AG04449 (cell line): ENCODE data around the gene PRKCE.

ENCODE experiments used
- CTCF ChIA-PET: fragments of 350-600 bp; formaldehyde crosslinking; extraction: SDS; loops from one replicate; lab custom pipeline; 2021; ENCODE audit warnings: antibody characterized with exemption; lab: Yijun Ruan, JAX
- POLR2A ChIA-PET: fragments of 400-600, 350-600 bp; formaldehyde crosslinking; extraction: SDS; loops from one replicate; lab custom pipeline; 2020; ENCODE audit warnings: antibody characterized with exemption, inconsistent platforms; lab: Yijun Ruan, JAX
- DNase-seq: peaks from one replicate; pipeline ENCODE4 v3.0.0-alpha.2; 2010; ENCODE audit warnings: low read depth, low spot score
- H3K4me3 ChIP-seq: 2 replicates; pipeline ENCODE4 v1.5.1; 2011; ENCODE audit warnings: low read depth, mild to moderate bottlenecking, control low read depth, low read length
- TF ChIP-seq, protein P1 (sequence below): IDR thresholded peaks from one replicate; pipeline ENCODE4 v1.5.1; 2011; ENCODE audit warnings: mild to moderate bottlenecking, moderate library complexity, low read length, control low read depth, inconsistent platforms; ENCODE audit not compliant: insufficient read depth; ENCODE audit errors: missing control alignments

The PRKCE gene

DNA sequence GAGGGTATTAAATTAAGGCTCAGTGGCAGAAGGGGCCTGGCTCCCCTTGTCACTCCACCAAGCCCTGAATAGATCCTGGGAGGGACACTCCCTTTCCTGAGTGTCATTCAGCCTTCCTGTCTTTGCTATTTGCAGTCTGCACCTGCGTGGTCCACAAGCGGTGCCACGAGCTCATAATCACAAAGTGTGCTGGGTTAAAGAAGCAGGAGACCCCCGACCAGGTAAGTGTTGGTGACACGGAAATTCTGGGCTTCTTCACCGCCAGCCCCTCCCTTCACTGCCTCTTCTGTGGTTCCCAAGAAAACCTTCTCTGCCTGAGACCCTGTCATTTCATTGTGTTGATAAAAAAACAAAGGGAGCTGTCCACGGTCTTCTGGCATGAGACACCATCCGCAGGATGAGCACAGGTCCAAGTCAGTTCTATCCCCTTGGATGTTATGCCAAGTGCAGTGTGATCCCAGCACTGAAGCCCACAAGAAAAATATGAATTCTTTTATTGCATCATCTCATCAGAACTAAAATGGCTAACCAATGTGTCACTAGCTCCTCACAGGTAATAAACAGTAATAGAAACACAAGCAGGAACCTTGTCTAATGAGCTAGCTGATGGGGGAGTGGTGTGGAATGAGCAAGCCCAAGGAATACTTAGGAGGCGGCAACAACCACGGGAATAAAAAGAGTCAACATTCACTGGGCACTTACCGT lies 328.8 kb downstream of the PRKCE start:
- ChIA-PET CTCF (interaction anchor here (1.0 to 1.6 kb wide), 3 partner anchors 12 to 334 kb away, joined by 3 to 5 read pairs (median 3); no protein-coding TSS in a partner anchor), POLR2A (no interaction called here)
- TF ChIP-seq, protein P1, sequence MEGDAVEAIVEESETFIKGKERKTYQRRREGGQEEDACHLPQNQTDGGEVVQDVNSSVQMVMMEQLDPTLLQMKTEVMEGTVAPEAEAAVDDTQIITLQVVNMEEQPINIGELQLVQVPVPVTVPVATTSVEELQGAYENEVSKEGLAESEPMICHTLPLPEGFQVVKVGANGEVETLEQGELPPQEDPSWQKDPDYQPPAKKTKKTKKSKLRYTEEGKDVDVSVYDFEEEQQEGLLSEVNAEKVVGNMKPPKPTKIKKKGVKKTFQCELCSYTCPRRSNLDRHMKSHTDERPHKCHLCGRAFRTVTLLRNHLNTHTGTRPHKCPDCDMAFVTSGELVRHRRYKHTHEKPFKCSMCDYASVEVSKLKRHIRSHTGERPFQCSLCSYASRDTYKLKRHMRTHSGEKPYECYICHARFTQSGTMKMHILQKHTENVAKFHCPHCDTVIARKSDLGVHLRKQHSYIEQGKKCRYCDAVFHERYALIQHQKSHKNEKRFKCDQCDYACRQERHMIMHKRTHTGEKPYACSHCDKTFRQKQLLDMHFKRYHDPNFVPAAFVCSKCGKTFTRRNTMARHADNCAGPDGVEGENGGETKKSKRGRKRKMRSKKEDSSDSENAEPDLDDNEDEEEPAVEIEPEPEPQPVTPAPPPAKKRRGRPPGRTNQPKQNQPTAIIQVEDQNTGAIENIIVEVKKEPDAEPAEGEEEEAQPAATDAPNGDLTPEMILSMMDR: no peak

DNA sequence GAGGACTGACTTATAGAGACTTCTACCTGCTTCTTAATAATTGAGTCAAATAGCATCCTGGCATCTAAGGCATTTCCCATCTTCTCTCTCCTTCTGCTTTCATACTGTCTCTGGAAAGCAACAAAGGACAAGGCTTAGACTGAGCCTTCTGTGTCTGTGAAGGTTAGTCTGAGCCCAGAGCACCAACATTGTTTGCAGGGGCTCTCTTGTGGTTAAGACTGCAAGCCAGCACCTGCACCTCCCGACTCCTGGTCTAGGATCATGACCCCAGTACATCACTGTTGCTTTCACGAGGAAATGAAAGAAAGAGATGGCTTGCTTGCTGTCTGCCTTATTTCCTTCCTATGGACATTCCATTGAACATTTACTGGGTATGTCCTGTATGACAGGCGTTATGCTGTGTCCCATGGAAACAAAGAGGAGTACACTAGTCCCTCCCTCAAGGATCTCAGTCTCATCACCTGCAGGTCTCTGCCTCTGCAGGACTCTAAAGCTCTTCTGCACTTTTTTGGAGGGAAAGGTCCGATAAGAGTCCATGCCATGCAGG lies 330.0 kb downstream of the PRKCE start:
- ChIA-PET CTCF (interaction anchor here (1.4 to 1.6 kb wide), 2 partner anchors 10 to 335 kb away, joined by 5 to 6 read pairs; no protein-coding TSS in a partner anchor), POLR2A (no interaction called here)
- DNase-seq: no peak
- no peak overlapping the region for H3K4me3 ChIP-seq
- TF ChIP-seq, protein P1: no peak

More for the DNA sequence above, 328.8 kb downstream of the PRKCE start:
- no peak for DNase-seq
- no peak overlapping the region for H3K4me3 ChIP-seq

DNA sequence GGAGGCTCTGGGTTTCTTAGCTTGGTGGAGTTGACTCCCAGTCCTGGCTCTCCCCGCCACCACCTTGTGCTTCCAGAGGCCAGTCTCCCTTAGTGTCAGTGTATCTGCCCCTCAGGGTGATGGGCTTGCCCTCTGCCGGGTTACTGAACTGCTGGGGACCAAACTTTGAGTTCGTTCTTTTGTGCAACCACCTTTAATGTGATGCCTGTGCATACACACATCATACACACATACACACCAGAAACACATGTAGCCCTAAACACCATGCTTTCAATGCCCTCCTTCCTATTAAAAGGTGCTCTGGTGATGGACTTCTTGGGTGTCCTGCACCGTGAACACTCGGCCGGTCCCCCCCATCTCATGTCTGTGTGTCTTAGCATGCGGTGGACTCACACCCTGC lies 330.6 kb downstream of the PRKCE start:
- TF ChIP-seq, protein P1: no peak
- H3K4me3 ChIP-seq: no peak overlapping the region
- POLR2A ChIA-PET: no interaction called here
- no peak for DNase-seq
- CTCF ChIA-PET: interaction anchor here (1.4 kb wide), 1 partner anchor 10 kb away, joined by 6 read pairs; no protein-coding TSS in a partner anchor

DNA sequence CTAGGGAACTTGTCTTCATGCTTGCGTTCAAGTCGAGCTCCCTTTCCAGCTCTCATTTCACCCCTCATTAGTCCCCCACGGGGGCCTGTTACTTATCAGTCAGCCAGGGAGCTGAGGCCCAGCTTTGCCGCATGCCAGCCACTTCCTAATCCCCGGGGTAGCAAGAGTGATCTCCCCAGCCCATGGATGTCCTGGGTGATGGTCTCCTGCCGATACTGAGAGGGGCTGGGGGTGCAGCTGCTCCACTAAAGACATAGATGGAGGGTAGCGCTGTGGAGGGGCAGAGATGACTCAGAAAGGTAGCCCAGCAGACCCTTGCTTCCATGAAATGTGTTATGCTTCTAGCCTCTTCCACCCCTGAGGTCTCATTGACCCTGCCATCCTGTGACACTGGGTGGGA lies 331.7 kb downstream of the PRKCE start:
- TF ChIP-seq, protein P1: no peak
- CTCF ChIA-PET: no interaction called here
- no peak overlapping the region for H3K4me3 ChIP-seq
- no peak for DNase-seq
- POLR2A ChIA-PET: no interaction called here

DNA sequence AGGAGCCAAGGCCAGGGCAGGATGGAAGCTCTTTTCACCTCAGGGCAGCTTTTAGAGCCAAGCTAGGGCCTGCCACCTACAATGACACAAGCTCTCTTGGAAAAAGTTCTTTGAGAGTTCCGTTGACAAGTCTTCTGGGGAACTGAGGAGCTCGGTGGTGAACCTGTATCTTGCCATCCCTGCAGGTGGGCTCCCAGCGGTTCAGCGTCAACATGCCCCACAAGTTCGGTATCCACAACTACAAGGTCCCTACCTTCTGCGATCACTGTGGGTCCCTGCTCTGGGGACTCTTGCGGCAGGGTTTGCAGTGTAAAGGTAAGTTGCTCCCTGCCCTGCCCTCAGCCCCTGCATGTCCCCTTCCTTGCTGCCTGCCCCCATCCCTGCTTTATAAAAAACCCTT lies 332.9 kb downstream of the PRKCE start:
- no peak for DNase-seq
- ChIA-PET POLR2A (no interaction called here), CTCF (no interaction called here)
- no peak overlapping the region for H3K4me3 ChIP-seq
- TF ChIP-seq, protein P1: no peak

DNA sequence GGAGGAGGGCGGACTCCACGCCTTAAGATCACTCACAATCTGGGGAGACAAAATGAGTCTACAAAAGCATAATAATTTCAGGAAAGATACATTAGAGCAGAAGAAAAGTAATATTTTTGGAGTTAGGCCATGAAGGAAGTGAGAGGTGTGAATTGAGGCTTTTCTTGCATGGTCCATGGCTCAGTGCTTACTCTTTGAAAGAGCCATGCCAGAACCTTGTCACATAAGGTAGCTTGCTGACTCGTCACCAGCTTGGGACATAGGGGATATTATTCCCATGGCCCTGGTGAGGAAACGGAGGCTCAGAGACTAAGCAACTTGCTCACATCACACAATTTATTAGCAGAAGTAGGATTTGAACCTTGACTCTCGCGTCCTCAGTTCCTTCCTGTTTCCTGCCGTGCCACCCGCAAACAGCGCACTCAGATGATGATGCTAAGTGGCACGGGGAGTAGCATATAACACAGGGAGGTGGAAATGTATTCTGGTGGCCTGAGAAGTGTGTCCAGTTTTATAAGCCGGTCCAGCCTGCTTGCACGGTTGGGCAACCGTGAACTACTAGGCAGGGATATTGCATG lies 333.5 kb downstream of the PRKCE start:
- no peak overlapping the region for H3K4me3 ChIP-seq
- no peak for DNase-seq
- ChIA-PET POLR2A (interaction anchor here (0.6 kb wide), 1 partner anchor 286 kb away, joined by 3 read pairs; no protein-coding TSS in a partner anchor), CTCF (interaction anchor here (1.1 kb wide), 2 partner anchors 314 to 382 kb away, joined by 3 read pairs; no protein-coding TSS in a partner anchor)
- TF ChIP-seq, protein P1: no peak
